HEK293 (cell line): ENCODE data around the gene IER3IP1.

ENCODE experiments used
- CTCF ChIA-PET: fragments of 350-600 bp; formaldehyde crosslinking; extraction: SDS; loops from one replicate; lab custom pipeline; 2021; ENCODE audit warnings: antibody characterized with exemption; lab: Yijun Ruan, JAX
- POLR2A ChIA-PET: fragments of 300-600 bp; formaldehyde crosslinking; extraction: SDS; loops from one replicate; lab custom pipeline; 2020; ENCODE audit warnings: antibody characterized with exemption, inconsistent platforms; lab: Yijun Ruan, JAX
- H3K27ac ChIP-seq: fragments of 200-500 bp; sonication (Bioruptor generic); 2 replicates; pipeline ENCODE4 v1.5.1; 2014; ENCODE audit warnings: low read depth, low read length, control low read depth, inconsistent platforms; ENCODE audit errors: extremely low read depth
- H3K36me3 ChIP-seq, 2 experiments: fragments of 200-500 bp in 1 of 2; sonication (Bioruptor generic) in 1 of 2; 1 replicate in 1 of 2; 2 replicates in 1 of 2; pipeline ENCODE4 v1.5.1; 2014 to 2017; ENCODE audit warnings: inconsistent platforms in 2 of 2, low read length in 2 of 2; ENCODE audit not compliant: control insufficient read depth in 2 of 2, insufficient read depth in 1 of 2
- H3K4me1 ChIP-seq: fragments of 200-500 bp; sonication (Bioruptor generic); 2 replicates; pipeline ENCODE4 v1.5.1; 2014; ENCODE audit warnings: mild to moderate bottlenecking, low read length, inconsistent platforms; ENCODE audit not compliant: control insufficient read depth, insufficient read depth
- H3K4me3 ChIP-seq: 2 replicates; pipeline ENCODE4 v1.5.1; 2011; ENCODE audit warnings: low read depth, mild to moderate bottlenecking, control low read depth, low read length, moderate library complexity
- H3K9me3 ChIP-seq: fragments of 200-500 bp; sonication (Bioruptor generic); 2 replicates; pipeline ENCODE4 v1.5.1; 2014; ENCODE audit warnings: low read depth, low read length, inconsistent platforms; ENCODE audit not compliant: control insufficient read depth, insufficient read depth
- FEZF1 ChIP-seq: fragments of 450-650 bp; formaldehyde crosslinking; IDR thresholded peaks from 2 replicates; pipeline ENCODE4 v1.5.1; 2016; ENCODE audit warnings: missing biosample characterization, missing genetic modification characterization
- GFI1B ChIP-seq: fragments of 450-650 bp; formaldehyde crosslinking; IDR thresholded peaks from 2 replicates; pipeline ENCODE4 v1.5.1; 2016; ENCODE audit warnings: missing biosample characterization, missing genetic modification characterization
- GLIS2 ChIP-seq: fragments of 450-650 bp; formaldehyde crosslinking; IDR thresholded peaks from 2 replicates; pipeline ENCODE4 v1.5.1; 2016; ENCODE audit warnings: missing biosample characterization, missing genetic modification characterization
- KLF7 ChIP-seq: fragments of 450-650 bp; formaldehyde crosslinking; IDR thresholded peaks from 2 replicates; pipeline ENCODE4 v1.5.1; 2016; ENCODE audit warnings: missing biosample characterization, missing genetic modification characterization, borderline replicate concordance
- OSR2 ChIP-seq: fragments of 450-650 bp; formaldehyde crosslinking; IDR thresholded peaks from 2 replicates; pipeline ENCODE4 v1.5.1; 2016; ENCODE audit warnings: missing biosample characterization, missing genetic modification characterization
- PRDM1 ChIP-seq: fragments of 450-650 bp; formaldehyde crosslinking; IDR thresholded peaks from 2 replicates; pipeline ENCODE4; 2016; ENCODE audit warnings: missing biosample characterization, missing genetic modification characterization
- ZNF10 ChIP-seq: fragments of 450-650 bp; formaldehyde crosslinking; IDR thresholded peaks from 2 replicates; pipeline ENCODE4 v1.5.1; 2017; ENCODE audit warnings: missing biosample characterization, missing genetic modification characterization
- ZNF133 ChIP-seq: fragments of 450-650 bp; formaldehyde crosslinking; IDR thresholded peaks from 2 replicates; pipeline ENCODE4 v1.5.1; 2016; ENCODE audit warnings: missing biosample characterization, missing genetic modification characterization
- ZNF221 ChIP-seq: fragments of 450-650 bp; formaldehyde crosslinking; IDR thresholded peaks from 2 replicates; pipeline ENCODE4 v1.5.1; 2017; ENCODE audit warnings: missing biosample characterization, missing genetic modification characterization, borderline replicate concordance
- ZNF248 ChIP-seq: fragments of 450-650 bp; formaldehyde crosslinking; IDR thresholded peaks from 2 replicates; pipeline ENCODE4 v1.5.1; 2017; ENCODE audit warnings: missing biosample characterization, missing genetic modification characterization
- ZNF311 ChIP-seq: fragments of 450-650 bp; formaldehyde crosslinking; IDR thresholded peaks from 2 replicates; pipeline ENCODE4 v1.5.1; 2017; ENCODE audit warnings: missing biosample characterization, missing genetic modification characterization, borderline replicate concordance
- ZNF37A ChIP-seq: fragments of 450-650 bp; IDR thresholded peaks from 2 replicates; pipeline ENCODE4 v1.5.1; 2018; ENCODE audit warnings: missing biosample characterization, missing genetic modification characterization
- ZNF416 ChIP-seq: fragments of 450-650 bp; formaldehyde crosslinking; IDR thresholded peaks from 2 replicates; pipeline ENCODE4 v1.5.1; 2016; ENCODE audit warnings: missing biosample characterization, missing genetic modification characterization
- ZNF548 ChIP-seq: fragments of 450-650 bp; formaldehyde crosslinking; IDR thresholded peaks from 2 replicates; pipeline ENCODE4 v1.5.1; 2016; ENCODE audit warnings: missing biosample characterization, missing genetic modification characterization
- ZNF549 ChIP-seq: fragments of 450-650 bp; IDR thresholded peaks from 2 replicates; pipeline ENCODE4 v1.5.1; 2018; ENCODE audit warnings: missing biosample characterization, missing genetic modification characterization, mild to moderate bottlenecking, inconsistent platforms, moderate library complexity
- ZNF629 ChIP-seq: fragments of 450-650 bp; formaldehyde crosslinking; IDR thresholded peaks from 2 replicates; pipeline ENCODE4 v1.5.1; 2017; ENCODE audit warnings: missing biosample characterization, missing genetic modification characterization
- ZNF664 ChIP-seq: fragments of 450-650 bp; formaldehyde crosslinking; IDR thresholded peaks from 2 replicates; pipeline ENCODE4 v1.5.1; 2016; ENCODE audit warnings: missing biosample characterization, missing genetic modification characterization
- ZNF843 ChIP-seq: fragments of 450-650 bp; formaldehyde crosslinking; IDR thresholded peaks from 2 replicates; pipeline ENCODE4 v1.5.1; 2016; ENCODE audit warnings: missing biosample characterization, missing genetic modification characterization
- TF ChIP-seq, protein P1 (sequence below): fragments of 450-650 bp; formaldehyde crosslinking; IDR thresholded peaks from 2 replicates; pipeline ENCODE4 v1.5.1; 2016; ENCODE audit warnings: missing biosample characterization, missing genetic modification characterization
- TF ChIP-seq, protein P2 (sequence below): fragments of 450-650 bp; formaldehyde crosslinking; IDR thresholded peaks from 2 replicates; pipeline ENCODE4 v1.5.1; 2016; ENCODE audit warnings: missing biosample characterization, missing genetic modification characterization
- TF ChIP-seq, protein P3 (sequence below): fragments of 450-650 bp; formaldehyde crosslinking; IDR thresholded peaks from 2 replicates; pipeline ENCODE4 v1.5.1; 2016; ENCODE audit warnings: missing biosample characterization, missing genetic modification characterization

The IER3IP1 gene

DNA sequence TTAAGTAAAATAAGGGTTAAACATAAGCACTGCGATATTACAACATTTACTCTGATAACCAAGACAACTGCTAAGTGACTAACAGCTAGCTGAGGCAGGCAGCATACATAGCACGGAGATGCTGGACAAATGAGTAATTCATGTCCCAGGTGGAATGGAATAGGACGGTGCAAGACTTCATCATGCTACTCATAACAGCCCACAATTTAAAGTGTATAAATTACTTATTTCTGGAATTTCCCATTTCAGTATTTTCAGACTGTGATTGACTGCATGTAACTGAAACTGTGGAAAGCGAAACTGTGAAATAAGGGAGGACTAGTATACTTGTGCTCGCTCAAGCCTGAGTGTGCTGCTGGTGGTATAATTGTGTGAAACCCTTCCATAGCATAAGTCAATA is 12.9 kb downstream of the IER3IP1 start:
- no peaks in the 10 kb centered on the region; a peak in 1 of 3 replicates for H3K36me3 ChIP-seq
- CTCF ChIA-PET: no interaction called here
- peaks cover 11% of the 10 kb centered on the region for H3K4me1 ChIP-seq
- no peak overlapping the region for H3K27ac ChIP-seq
- no peaks in the 10 kb centered on the region for H3K9me3 ChIP-seq
- H3K4me3 ChIP-seq: no peak overlapping the region
- POLR2A ChIA-PET: interaction anchor here (1.0 to 1.9 kb wide), 2 partner anchors 12 to 13 kb away, joined by 3 to 9 read pairs; partner anchors contain the start of gene HDHD2
- TF ChIP-seq ZNF629 (no peak), OSR2 (tag by site-specific recombination) (no peak), ZNF221 (tag by site-specific recombination) (no peak), ZNF37A (tag by site-specific recombination) (no peak), ZNF311 (tag by site-specific recombination) (no peak), PRDM1 (tag by site-specific recombination) (no peak), ZNF133 (tag by site-specific recombination) (no peak), ZNF548 (tag by site-specific recombination) (no peak), ZNF416 (no peak), KLF7 (tag by site-specific recombination) (no peak), ZNF664 (tag by site-specific recombination) (no peak), ZNF843 (no peak), GLIS2 (tag by site-specific recombination) (no peak)
- TF ChIP-seq, protein P1, sequence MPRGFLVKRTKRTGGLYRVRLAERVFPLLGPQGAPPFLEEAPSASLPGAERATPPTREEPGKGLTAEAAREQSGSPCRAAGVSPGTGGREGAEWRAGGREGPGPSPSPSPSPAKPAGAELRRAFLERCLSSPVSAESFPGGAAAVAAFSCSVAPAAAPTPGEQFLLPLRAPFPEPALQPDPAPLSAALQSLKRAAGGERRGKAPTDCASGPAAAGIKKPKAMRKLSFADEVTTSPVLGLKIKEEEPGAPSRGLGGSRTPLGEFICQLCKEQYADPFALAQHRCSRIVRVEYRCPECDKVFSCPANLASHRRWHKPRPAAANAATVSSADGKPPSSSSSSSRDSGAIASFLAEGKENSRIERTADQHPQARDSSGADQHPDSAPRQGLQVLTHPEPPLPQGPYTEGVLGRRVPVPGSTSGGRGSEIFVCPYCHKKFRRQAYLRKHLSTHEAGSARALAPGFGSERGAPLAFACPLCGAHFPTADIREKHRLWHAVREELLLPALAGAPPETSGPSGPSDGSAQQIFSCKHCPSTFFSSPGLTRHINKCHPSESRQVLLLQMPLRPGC (tag by site-specific recombination): no peak
- TF ChIP-seq, protein P2, sequence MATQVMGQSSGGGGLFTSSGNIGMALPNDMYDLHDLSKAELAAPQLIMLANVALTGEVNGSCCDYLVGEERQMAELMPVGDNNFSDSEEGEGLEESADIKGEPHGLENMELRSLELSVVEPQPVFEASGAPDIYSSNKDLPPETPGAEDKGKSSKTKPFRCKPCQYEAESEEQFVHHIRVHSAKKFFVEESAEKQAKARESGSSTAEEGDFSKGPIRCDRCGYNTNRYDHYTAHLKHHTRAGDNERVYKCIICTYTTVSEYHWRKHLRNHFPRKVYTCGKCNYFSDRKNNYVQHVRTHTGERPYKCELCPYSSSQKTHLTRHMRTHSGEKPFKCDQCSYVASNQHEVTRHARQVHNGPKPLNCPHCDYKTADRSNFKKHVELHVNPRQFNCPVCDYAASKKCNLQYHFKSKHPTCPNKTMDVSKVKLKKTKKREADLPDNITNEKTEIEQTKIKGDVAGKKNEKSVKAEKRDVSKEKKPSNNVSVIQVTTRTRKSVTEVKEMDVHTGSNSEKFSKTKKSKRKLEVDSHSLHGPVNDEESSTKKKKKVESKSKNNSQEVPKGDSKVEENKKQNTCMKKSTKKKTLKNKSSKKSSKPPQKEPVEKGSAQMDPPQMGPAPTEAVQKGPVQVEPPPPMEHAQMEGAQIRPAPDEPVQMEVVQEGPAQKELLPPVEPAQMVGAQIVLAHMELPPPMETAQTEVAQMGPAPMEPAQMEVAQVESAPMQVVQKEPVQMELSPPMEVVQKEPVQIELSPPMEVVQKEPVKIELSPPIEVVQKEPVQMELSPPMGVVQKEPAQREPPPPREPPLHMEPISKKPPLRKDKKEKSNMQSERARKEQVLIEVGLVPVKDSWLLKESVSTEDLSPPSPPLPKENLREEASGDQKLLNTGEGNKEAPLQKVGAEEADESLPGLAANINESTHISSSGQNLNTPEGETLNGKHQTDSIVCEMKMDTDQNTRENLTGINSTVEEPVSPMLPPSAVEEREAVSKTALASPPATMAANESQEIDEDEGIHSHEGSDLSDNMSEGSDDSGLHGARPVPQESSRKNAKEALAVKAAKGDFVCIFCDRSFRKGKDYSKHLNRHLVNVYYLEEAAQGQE (tag by site-specific recombination): no peak
- TF ChIP-seq, protein P3, sequence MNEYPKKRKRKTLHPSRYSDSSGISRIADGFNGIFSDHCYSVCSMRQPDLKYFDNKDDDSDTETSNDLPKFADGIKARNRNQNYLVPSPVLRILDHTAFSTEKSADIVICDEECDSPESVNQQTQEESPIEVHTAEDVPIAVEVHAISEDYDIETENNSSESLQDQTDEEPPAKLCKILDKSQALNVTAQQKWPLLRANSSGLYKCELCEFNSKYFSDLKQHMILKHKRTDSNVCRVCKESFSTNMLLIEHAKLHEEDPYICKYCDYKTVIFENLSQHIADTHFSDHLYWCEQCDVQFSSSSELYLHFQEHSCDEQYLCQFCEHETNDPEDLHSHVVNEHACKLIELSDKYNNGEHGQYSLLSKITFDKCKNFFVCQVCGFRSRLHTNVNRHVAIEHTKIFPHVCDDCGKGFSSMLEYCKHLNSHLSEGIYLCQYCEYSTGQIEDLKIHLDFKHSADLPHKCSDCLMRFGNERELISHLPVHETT (tag by site-specific recombination): no peak

DNA sequence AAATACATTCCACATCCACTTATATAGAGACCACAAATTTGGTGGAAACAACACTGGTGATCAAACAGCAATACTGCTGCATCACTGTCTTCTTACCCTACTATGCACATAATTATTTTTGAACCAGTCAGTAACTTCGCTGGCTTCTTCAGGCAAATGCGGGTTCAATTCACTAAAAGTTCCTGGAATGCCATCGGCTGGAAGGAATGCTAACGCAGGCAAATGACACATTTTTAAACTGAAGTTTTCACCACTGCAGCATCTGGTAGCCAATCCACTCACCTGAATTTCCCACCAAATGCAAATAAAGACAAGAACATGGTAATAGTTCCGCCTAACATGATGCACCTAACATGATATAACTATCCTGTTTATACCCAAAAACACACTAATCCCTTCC is 15.9 kb downstream of the IER3IP1 start:
- Histone ChIP-seq H3K9me3 (no peaks in the 10 kb centered on the region), H3K27ac (no peak overlapping the region), H3K4me1 (peaks cover 5% of the 10 kb centered on the region), H3K4me3 (no peak overlapping the region), H3K36me3 (peaks cover under 1 to 4% of the 10 kb centered on the region in 2 experiments; a peak in 2 of 3 replicates)
- POLR2A ChIA-PET: no interaction called here
- CTCF ChIA-PET: interaction anchor here (0.5 to 1.3 kb wide), 3 partner anchors 44 to 613 kb away, joined by 3 to 7 read pairs (median 4); no protein-coding TSS in a partner anchor
- TF ChIP-seq ZNF549 (tag by site-specific recombination) (no peak), ZNF133 (tag by site-specific recombination) (no peak), ZNF37A (tag by site-specific recombination) (no peak), GFI1B (tag by site-specific recombination) (no peak), ZNF10 (tag by site-specific recombination) (no peak), ZNF248 (tag by site-specific recombination) (no peak), FEZF1 (no peak)
